HG03457 (cell line): ENCODE measurements around the gene RASAL3.
"Not testable (repeated sequence)": the region's sequence is repeated elsewhere in the genome, so short reads cannot be mapped to it uniquely, and the experiment has no call there.

Experiments used
- ATAC-seq: cut with Tn5 transposase; IDR thresholded peaks from one replicate; pipeline ENCODE4 v1.9.1; 2021; ENCODE audit warnings: moderate number of reproducible peaks; ENCODE audit not compliant: unreplicated experiment

RASAL3 gene

GRCh38 chr19:15464394-15465385 lies at the start of gene RASAL3:
Gene RASAL3 (minus strand): TSS chr19:15464544. CDS start chr19:15464358, 186 bp downstream.
- ATAC-seq = no peak

- ATAC-seq = no peak
These were observed 47.5 kb upstream of the RASAL3 start for GRCh38 chr19:15511671-15512424.

- no peak for ATAC-seq
These were observed 43.8 kb upstream of the RASAL3 start, which contains the start of gene CYP4F22 for GRCh38 chr19:15508035-15508710. Gene CYP4F22 (plus strand): TSS chr19:15508525. CDS start chr19:15525337, 16,812 bp downstream.

GRCh38 chr19:15507068-15508034 lies 43.0 kb upstream of the RASAL3 start:
- ATAC-seq = no peak

- no peak for ATAC-seq
These were observed 41.8 kb upstream of the RASAL3 start for GRCh38 chr19:15506074-15506571.

- no peak for ATAC-seq
These were observed 37.9 kb upstream of the RASAL3 start for GRCh38 chr19:15502264-15502663.

GRCh38 chr19:15501596-15501995 lies 37.3 kb upstream of the RASAL3 start:
- ATAC-seq = no peak

GRCh38 chr19:15498910-15499309 lies 34.6 kb upstream of the RASAL3 start:
- ATAC-seq = no peak

- no peak for ATAC-seq
These were observed 34.0 kb upstream of the RASAL3 start for GRCh38 chr19:15498156-15498858.

- no peak for ATAC-seq
These were observed 30.8 kb upstream of the RASAL3 start for GRCh38 chr19:15495151-15495550.

- no peak for ATAC-seq
These were observed 24.3 kb upstream of the RASAL3 start for GRCh38 chr19:15488489-15489226.

- no peak for ATAC-seq
These were observed 22.7 kb upstream of the RASAL3 start for GRCh38 chr19:15487038-15487437.

- not testable (repeated sequence) for ATAC-seq
These were observed 21.4 kb upstream of the RASAL3 start for GRCh38 chr19:15485768-15486167.

GRCh38 chr19:15480996-15481395 lies 16.7 kb upstream of the RASAL3 start:
- not testable (repeated sequence) for ATAC-seq

- ATAC-seq = no peak
These were observed 15.3 kb upstream of the RASAL3 start, which contains the start of gene PGLYRP2 for GRCh38 chr19:15479391-15480345. Gene PGLYRP2 (minus strand): TSS chr19:15479501. CDS start chr19:15479371, 130 bp downstream.

- no peak for ATAC-seq
These were observed 12.0 kb upstream of the RASAL3 start for GRCh38 chr19:15476325-15476724.

- no peak for ATAC-seq
These were observed 11.3 kb upstream of the RASAL3 start for GRCh38 chr19:15475611-15476010.
